HEK293T (cell line): ENCODE results near the gene TANK.

Source experiments
- BHLHE40 ChIP-seq: fragments of 450-650 bp; IDR thresholded peaks from 2 replicates; pipeline ENCODE4 v1.6.1; 2016; ENCODE audit warnings: mild to moderate bottlenecking, moderate library complexity, borderline replicate concordance
- CTBP1 ChIP-seq: fragments of 450-650 bp; IDR thresholded peaks from 2 replicates; pipeline ENCODE4 v1.6.1; 2016; ENCODE audit warnings: borderline replicate concordance
- FOXA1 ChIP-seq: fragments of 450-650 bp; IDR thresholded peaks from 2 replicates; pipeline ENCODE4 v1.6.1; 2016; ENCODE audit warnings: mild to moderate bottlenecking
- FOXM1 ChIP-seq: fragments of 450-650 bp; IDR thresholded peaks from 2 replicates; pipeline ENCODE4 v1.6.1; 2017; ENCODE audit warnings: mild to moderate bottlenecking, borderline replicate concordance
- HDGF ChIP-seq: fragments of 450-650 bp; IDR thresholded peaks from 2 replicates; pipeline ENCODE4 v1.6.1; 2017; ENCODE audit warnings: antibody characterized with exemption, borderline replicate concordance
- L3MBTL2 ChIP-seq: fragments of 450-650 bp; conservative IDR thresholded peaks from 2 replicates; pipeline ENCODE4 v1.6.1; 2016; ENCODE audit warnings: mild to moderate bottlenecking
- SUZ12 ChIP-seq: fragments of 450-650 bp; IDR thresholded peaks from 2 replicates; pipeline ENCODE4 v1.6.1; 2016; ENCODE audit warnings: mild to moderate bottlenecking
- TARDBP ChIP-seq: fragments of 450-650 bp; IDR thresholded peaks from 2 replicates; pipeline ENCODE4 v1.6.1; 2016
- ZNF384 ChIP-seq: fragments of 450-650 bp; IDR thresholded peaks from 2 replicates; pipeline ENCODE4 v1.6.1; 2016
- TF ChIP-seq, protein P1 (sequence below): fragments of 450-650 bp; IDR thresholded peaks from 2 replicates; pipeline ENCODE4 v1.6.1; 2016

DNA sequence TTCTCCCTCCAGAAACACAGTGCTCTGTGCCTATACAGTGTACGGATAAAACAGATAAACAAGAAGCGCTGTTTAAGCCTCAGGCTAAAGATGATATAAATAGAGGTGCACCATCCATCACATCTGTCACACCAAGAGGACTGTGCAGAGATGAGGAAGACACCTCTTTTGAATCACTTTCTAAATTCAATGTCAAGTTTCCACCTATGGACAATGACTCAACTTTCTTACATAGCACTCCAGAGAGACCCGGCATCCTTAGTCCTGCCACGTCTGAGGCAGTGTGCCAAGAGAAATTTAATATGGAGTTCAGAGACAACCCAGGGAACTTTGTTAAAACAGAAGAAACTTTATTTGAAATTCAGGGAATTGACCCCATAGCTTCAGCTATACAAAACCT lies 70.7 kb downstream of the TANK start:
- TF ChIP-seq FOXM1 (no peak), TARDBP (no peak), L3MBTL2 (no peak), ZNF384 (no peak), SUZ12 (no peak), FOXA1 (no peak), CTBP1 (no peak), HDGF (no peak), BHLHE40 (no peak)
- TF ChIP-seq, protein P1, sequence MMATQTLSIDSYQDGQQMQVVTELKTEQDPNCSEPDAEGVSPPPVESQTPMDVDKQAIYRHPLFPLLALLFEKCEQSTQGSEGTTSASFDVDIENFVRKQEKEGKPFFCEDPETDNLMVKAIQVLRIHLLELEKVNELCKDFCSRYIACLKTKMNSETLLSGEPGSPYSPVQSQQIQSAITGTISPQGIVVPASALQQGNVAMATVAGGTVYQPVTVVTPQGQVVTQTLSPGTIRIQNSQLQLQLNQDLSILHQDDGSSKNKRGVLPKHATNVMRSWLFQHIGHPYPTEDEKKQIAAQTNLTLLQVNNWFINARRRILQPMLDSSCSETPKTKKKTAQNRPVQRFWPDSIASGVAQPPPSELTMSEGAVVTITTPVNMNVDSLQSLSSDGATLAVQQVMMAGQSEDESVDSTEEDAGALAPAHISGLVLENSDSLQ, result no peak
